Stimulated activated effector memory CD8-positive, alpha-beta T cell treated with anti-CD3 and anti-CD28 coated beads, Interleukin-12 subunit alpha, Interleukin-12 subunit beta, amount 100 ng/mL, for 72 hours (primary cell): Measurements from ENCODE around the gene TEX264.

Source experiments
- ATAC-seq: fragments of 150-1000 bp; cut with Tn5 transposase; 2 replicates; pipeline ENCODE4 v1.10.0; 2021
- DNase-seq, 2 donors: peaks; one replicate each; pipeline ENCODE4 v3.0.0; 2021 to 2022; ENCODE audit warnings: low spot score in 2 of 2
- H3K27ac Mint-ChIP-seq: one replicate; pipeline ENCODE4 v1.8.0; 2022; ENCODE audit warnings: mild to moderate bottlenecking, mixed read lengths
- H3K36me3 Mint-ChIP-seq: one replicate; pipeline ENCODE4 v1.8.0; 2022; ENCODE audit warnings: mild to moderate bottlenecking, mixed read lengths
- H3K4me1 Mint-ChIP-seq: one replicate; pipeline ENCODE4 v1.8.0; 2022; ENCODE audit warnings: mixed read lengths
- H3K4me3 Mint-ChIP-seq: one replicate; pipeline ENCODE4 v1.8.0; 2022; ENCODE audit warnings: mild to moderate bottlenecking, mixed read lengths
- H3K9me3 Mint-ChIP-seq: one replicate; pipeline ENCODE4 v1.8.0; 2022; ENCODE audit warnings: mixed read lengths

TEX264 gene

DNA sequence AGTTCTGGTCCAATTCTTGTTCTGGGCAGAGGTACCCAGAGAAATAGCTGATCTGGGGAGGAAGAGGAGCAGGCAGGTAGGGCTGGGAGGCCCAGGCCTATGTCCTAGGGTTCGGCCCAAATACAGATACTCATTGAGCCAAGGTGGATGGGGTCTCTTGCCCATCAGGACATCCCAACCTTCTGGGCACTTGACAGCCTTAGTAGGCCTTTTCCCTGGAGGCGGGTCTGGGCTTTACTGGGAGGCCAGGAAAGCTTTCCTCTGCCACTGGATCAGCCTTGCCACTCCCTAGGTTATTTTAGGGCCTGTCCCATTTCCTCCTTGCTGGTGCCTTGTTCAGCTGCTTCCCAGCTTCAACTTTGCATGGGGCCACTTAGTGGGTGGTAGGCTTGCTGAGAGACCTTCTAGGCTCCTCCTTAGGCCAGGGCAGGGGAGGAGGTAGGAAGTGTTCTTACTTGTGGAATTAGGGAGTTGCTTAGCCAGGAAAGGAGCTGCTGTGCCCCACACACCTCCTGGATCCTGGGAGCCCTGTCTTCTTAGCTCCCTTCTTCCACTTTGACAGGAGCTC is 9.7 kb downstream of the TEX264 start:
- peaks cover 90% of the 10 kb centered on the region for H3K4me1 Mint-ChIP-seq
- peaks cover 32% of the 10 kb centered on the region for H3K36me3 Mint-ChIP-seq
- ATAC-seq (no peak), DNase-seq (no peak)
- H3K27ac Mint-ChIP-seq: peak overlapping the region; percentile 93
- H3K9me3 Mint-ChIP-seq: no peaks in the 10 kb centered on the region
- peak overlapping the region; percentile 63 for H3K4me3 Mint-ChIP-seq

DNA sequence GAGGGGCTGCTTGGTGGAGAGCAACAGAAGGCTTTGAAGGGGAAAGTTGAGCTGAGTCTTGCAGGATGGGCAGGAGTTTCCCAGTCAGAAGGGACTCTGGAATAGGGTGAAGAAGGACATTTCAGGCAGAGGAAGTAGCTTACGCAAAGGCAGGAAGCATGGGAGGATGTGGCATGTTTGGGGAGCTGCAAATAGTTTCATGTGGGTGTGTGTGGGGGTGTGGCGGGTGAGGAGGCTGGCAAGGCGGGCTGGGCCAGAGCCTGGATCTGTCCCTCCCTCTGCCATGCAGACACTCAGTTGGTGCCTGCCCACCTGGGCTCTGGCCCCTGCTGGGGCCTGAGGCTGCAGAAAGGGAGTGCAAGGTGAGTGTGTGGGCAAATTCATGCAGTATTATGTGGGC is 10.4 kb downstream of the TEX264 start:
- Mint-ChIP-seq H3K36me3 (peaks cover 32% of the 10 kb centered on the region), H3K9me3 (no peaks in the 10 kb centered on the region), H3K27ac (peak overlapping the region; percentile 93), H3K4me3 (peak overlapping the region; percentile 63), H3K4me1 (peaks cover 90% of the 10 kb centered on the region)
- no peak for DNase-seq
- ATAC-seq: peak; percentile 47

DNA sequence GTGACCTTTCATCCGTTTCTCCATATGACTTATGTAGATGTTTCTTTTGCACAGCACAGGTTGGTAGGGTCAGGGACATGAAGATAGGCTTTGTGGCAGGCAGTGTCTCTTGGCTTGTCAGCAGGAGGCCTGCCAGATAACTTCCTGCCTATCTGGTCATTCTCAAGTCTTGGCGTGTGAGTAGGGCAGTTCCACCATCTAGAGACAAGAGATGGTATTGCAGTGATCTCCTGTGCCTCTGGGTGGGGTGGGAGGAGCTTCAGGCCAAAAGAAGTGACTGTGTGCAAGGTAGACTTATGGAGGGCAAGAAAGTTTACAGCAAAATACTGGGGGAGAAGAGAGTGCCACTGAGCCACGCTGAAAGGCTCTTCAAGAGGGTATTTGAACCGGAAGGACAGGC is 11.0 kb downstream of the TEX264 start:
- H3K4me3 Mint-ChIP-seq: peak overlapping the region; percentile 63
- peak; percentile 84 for ATAC-seq

DNA sequence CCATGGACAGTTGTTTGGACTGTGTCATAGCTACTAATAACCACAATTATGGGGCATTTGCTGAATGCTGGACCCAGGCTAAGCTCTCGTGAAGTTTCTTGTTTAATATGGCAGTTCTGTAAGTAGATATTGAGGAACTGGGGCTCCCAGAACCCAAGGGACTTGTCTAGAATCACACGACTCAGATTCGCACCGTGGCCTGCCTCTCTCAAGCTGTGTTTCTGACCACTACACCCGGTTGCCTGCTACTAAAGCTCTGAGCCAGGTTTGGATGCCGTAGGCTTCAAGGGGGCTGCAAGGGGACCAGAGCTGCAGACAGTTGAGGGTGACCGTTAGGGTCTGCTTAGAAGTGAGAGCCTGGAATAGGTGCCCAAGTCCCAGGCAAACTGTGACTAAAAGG is 11.5 kb downstream of the TEX264 start:
- H3K27ac Mint-ChIP-seq: peak overlapping the region; percentile 93
- ATAC-seq (no peak), DNase-seq (no peak)
- H3K4me3 Mint-ChIP-seq: peak overlapping the region; percentile 63
- peaks cover 97% of the 10 kb centered on the region for H3K4me1 Mint-ChIP-seq
- no peaks in the 10 kb centered on the region for H3K9me3 Mint-ChIP-seq
- peaks cover 42% of the 10 kb centered on the region for H3K36me3 Mint-ChIP-seq

More for the DNA sequence above, 11.0 kb downstream of the TEX264 start:
- peak; percentile 58 to 84 for DNase-seq
- Mint-ChIP-seq H3K27ac (peak overlapping the region; percentile 93), H3K4me1 (peaks cover 96% of the 10 kb centered on the region), H3K36me3 (peaks cover 38% of the 10 kb centered on the region), H3K9me3 (no peaks in the 10 kb centered on the region)

DNA sequence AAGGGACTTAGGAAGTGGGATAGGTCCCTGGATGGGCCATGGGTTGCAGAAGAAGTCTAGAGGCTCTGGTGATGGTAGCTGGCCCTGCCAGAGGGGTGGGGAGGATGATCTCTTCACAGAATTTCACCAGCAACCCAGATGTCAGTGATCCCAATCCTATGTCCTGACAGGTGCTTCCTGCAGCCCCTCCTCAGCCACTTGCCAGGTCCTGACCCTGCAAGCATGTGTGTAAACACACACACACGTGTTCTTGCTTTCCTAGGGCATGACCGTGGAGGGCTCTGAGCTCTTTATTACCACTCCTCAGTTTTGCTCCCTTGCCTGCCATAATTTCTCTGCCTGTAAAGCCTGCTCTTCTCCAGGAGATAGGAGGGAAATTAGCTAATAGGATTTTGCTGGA is 12.5 kb downstream of the TEX264 start:
- ATAC-seq (no peak), DNase-seq (no peak)
- H3K36me3 Mint-ChIP-seq: peaks cover 45% of the 10 kb centered on the region
- peak overlapping the region; percentile 93 for H3K27ac Mint-ChIP-seq
- peaks cover 97% of the 10 kb centered on the region for H3K4me1 Mint-ChIP-seq
- H3K4me3 Mint-ChIP-seq: no peak overlapping the region
- no peaks in the 10 kb centered on the region for H3K9me3 Mint-ChIP-seq

DNA sequence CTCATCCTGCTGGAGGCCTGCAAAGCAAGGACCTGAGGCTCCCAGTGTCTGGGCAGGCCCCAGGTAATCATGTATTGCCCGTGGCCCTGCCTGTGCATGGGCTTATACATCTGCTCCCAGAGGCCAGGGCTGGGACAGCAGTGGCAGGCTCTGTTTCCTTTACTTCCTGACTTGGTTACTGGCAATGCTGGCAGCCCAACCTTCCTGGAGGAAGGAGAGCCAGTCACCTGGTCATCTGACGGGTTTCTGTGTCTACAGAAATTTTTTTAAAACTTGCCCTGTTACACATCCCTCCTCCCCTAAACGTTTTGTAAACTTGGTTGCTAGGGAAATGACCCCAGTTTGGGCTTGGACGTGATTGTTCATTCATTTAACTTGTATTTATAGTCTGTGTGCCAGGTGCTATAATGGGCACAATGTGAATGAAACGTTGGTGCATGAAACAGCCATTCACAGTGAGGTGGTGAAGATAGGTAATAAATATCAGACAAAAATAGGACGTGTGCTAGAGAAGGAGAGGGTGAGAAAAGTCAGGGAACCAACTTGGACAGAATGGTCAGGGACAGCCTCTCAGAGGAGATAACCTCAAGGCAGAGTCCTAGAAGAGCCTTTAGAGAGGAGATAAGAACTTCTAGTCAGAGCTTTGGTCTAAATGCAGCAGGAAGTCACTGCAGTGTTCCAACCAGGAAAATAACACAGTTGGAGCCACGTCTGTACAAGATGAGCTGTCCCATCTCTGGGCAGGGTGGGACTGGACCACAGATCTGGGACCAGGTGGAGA is 14.1 kb downstream of the TEX264 start:
- Mint-ChIP-seq H3K27ac (peak overlapping the region; percentile 91), H3K4me1 (peaks cover 90% of the 10 kb centered on the region), H3K4me3 (peak overlapping the region; percentile 68), H3K9me3 (no peaks in the 10 kb centered on the region), H3K36me3 (peaks cover 61% of the 10 kb centered on the region)
- ATAC-seq (no peak), DNase-seq (no peak)

DNA sequence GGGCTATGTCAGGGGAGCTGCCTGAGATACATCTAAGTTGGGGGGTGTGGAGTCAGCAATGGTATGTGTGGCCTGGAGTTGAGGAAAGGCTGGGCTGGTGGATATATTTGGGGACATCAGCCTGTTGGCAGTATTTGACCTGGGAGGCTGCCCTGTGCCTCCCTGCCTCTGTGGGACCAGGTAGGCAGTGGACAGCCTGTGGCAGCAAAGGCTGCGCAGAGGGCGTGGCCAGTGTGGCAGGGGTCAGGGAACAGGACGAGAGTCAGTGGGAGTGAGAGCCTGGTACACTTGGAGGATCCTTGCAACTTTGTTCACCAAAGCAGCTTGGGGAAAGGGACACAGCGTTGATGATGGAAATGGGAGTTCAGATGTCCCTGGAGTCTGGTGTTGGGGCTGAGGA is 15.0 kb downstream of the TEX264 start:
- H3K4me1 Mint-ChIP-seq: peaks cover 81% of the 10 kb centered on the region
- DNase-seq (no peak), ATAC-seq (no peak)
- H3K36me3 Mint-ChIP-seq: peaks cover 69% of the 10 kb centered on the region
- peak overlapping the region; percentile 91 for H3K27ac Mint-ChIP-seq
- H3K9me3 Mint-ChIP-seq: no peaks in the 10 kb centered on the region
- peak overlapping the region; percentile 68 for H3K4me3 Mint-ChIP-seq

DNA sequence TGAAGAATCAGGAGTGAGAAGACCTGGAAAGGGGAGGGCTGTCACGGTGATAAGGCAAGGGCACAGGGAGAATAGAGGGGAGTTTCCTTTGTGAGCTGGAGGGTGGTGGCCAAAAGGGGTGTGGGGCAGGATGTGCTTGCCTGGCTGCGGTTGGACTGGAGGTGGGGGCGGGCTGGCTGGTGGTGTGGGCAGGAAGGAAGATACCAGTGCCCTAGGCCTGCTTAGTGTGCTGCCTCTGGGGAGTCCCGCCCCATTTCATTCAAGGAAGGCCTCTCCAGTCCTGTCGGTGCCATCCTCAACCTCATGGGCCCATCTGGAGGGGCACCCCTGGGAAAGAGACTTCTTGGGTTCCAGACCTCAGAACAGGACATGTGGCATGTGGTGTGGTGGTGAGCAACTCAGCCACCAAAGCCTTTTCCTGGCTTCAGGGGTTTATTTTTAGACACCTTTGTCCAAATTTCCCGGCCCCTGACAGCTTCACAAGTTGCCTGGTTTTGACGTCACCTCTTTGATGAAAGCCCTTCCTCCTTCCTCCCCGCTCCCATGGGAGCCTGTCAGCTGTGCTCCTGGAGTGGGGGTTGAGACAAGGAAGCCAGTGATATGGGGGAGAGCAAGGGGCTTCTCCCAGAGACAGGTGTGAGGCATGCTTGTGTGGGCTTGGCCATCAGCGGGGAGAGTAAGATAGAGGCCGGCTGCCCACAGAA is 15.6 kb downstream of the TEX264 start:
- DNase-seq (peak; percentile 58 to 87), ATAC-seq (peak; percentile 90)
- H3K4me1 Mint-ChIP-seq: peaks cover 75% of the 10 kb centered on the region
- peaks cover 70% of the 10 kb centered on the region for H3K36me3 Mint-ChIP-seq
- peak overlapping the region; percentile 68 for H3K4me3 Mint-ChIP-seq
- peak overlapping the region; percentile 91 for H3K27ac Mint-ChIP-seq
- no peaks in the 10 kb centered on the region for H3K9me3 Mint-ChIP-seq

DNA sequence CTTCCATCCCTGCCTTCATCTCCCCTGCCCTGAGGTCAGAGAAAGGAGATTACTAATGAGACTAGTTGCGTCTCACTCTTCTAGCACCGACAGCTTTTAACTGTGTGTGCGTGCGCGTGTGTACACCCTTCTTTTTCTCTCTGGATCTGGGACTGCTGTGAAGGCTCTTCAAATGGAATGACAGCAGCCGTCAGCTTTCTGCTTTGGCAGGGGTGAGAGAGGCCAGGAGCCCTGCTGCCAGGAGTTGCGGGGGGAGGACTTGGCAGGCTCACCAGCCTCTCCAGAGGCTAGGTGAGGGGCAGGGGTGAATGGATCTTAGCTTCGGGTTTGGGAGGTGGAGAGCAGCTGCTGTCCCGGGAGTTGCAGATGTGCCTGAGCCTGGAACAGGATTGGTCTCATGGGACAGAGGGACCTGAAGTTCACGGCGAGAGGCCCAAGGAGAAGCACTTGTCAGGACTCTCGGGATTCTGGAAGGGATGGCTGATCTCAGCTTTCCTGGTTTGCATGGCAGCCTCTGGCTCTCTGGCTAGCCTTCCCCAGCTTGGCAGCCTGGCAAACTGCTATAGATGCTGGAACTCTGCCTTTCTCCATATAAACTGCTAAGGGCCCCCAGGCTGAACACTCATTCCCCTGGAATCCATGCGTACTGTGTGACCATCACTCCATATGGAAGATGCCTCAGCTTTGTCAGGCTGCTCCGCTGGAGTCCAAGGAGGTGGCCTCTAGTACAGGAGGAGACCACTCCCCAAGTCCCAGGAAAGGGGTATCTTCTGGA is 16.6 kb downstream of the TEX264 start:
- Mint-ChIP-seq H3K4me1 (peaks cover 74% of the 10 kb centered on the region), H3K9me3 (no peaks in the 10 kb centered on the region), H3K27ac (peak overlapping the region; percentile 91), H3K4me3 (peak overlapping the region; percentile 68), H3K36me3 (peaks cover 70% of the 10 kb centered on the region)
- ATAC-seq (no peak), DNase-seq (no peak)

DNA sequence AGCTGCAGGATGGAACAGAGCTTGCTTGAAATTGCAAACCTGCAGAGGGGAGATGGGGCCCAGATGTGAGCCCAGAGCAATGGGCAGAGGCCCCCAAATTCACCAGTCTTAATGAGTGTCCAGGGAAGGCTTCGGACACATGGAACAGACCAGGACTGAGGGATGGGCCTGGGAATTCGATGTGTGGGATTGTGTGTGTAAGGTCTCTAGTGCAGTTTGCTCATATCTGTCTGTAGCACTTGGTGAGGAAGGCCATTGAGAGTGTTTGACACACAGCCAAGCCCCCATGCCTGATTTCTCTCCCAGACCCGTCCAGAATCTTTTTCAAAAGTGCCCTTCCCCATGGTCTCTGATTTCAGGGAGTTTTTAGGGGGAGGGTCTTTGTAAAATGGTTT is 17.2 kb downstream of the TEX264 start:
- Mint-ChIP-seq H3K36me3 (peaks cover 74% of the 10 kb centered on the region), H3K9me3 (no peaks in the 10 kb centered on the region), H3K4me3 (no peak overlapping the region), H3K4me1 (peaks cover 69% of the 10 kb centered on the region), H3K27ac (peak overlapping the region; percentile 55)
- ATAC-seq: no peak
- DNase-seq: no peak

DNA sequence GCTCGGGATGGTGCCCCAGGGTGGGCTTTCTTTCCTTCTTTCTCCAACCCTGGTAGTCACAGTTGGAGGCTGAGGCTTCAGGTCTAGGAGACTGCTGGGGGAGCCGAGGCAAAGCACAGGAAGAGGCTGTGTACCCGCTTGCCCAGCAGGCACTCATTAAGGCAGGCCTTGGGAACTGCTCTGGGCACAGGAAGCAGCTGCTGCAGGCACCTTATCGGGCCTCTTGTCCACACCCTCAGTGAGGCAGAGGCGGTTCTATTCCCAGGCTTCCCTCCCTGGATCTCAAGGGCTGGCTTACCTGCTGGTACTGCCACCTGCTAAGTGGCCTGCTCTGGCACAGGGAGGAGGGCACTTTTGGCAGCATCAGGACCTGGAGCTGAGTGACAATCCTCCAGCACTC is 20.0 kb downstream of the TEX264 start:
- Mint-ChIP-seq H3K4me3 (no peak overlapping the region), H3K27ac (peak overlapping the region; percentile 55), H3K9me3 (no peaks in the 10 kb centered on the region), H3K4me1 (peaks cover 54% of the 10 kb centered on the region), H3K36me3 (peaks cover 73% of the 10 kb centered on the region)
- ATAC-seq: no peak
- no peak for DNase-seq

DNA sequence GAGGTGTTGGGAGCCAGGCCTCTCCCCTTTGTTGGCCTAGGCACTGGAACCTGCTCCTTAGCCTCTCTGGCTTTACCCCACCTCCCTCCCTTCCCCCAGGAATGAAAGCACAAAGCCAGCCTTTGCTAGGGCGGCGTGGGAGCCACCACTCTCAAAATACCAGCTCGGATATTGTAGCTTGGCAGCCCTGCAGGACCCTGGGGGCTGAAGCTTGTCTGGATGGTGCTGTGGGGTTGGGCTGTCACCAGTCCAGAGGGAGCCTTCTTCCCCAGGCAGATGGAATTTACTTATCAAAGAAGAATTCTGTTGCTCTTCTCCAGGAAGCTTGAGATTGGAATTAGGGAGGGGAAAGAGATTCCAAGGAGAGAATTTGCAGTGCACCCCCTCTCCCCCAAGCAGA is 20.9 kb downstream of the TEX264 start:
- Mint-ChIP-seq H3K4me3 (no peak overlapping the region), H3K27ac (peak overlapping the region; percentile 90), H3K9me3 (no peaks in the 10 kb centered on the region), H3K4me1 (peaks cover 44% of the 10 kb centered on the region), H3K36me3 (peaks cover 68% of the 10 kb centered on the region)
- DNase-seq: no peak
- no peak for ATAC-seq

DNA sequence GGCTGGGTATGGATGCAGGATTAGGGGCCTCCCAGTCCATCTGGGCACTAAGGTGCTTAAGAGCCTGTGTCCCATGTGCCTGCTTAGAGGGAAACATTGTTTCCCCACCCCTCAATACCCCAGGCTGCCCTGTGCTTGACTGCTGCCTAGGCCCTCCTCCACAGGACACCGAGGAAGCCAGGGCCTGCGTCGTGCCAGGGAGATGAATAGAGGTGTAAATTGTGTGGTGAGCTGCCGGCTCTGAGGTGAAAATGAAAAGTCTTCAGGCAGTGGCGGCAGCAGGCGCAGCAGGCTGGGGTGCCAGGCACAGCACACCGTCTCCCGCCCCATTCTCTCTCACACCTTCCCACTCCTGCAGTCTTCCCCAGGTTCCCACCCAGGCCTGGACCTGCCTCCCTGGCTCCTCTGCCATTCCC is 21.9 kb downstream of the TEX264 start:
- no peak overlapping the region for H3K4me3 Mint-ChIP-seq
- peak overlapping the region; percentile 90 for H3K27ac Mint-ChIP-seq
- ATAC-seq (peak; percentile 35), DNase-seq (no peak)
- peaks cover 34% of the 10 kb centered on the region for H3K4me1 Mint-ChIP-seq
- no peaks in the 10 kb centered on the region for H3K9me3 Mint-ChIP-seq
- peaks cover 70% of the 10 kb centered on the region for H3K36me3 Mint-ChIP-seq

DNA sequence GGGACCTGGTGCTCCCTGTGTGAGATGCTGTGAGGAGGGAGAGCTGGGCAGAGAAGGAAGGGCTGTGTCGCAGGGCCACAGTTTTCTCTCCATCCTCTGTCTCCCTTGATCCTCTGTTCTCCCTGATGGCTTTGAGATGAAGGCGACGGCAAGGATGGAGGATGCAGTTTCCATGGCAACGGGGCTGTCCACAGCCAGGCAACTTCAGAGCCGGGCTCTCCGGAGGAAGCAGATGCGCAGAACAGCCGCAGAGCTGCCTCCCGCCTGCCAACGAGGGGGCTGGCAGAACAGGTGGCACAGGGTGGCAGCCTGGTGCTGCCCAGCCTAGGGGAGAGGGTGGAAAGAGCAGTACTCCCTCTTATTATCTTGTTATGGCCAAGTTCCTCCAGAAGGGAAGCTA is 25.9 kb downstream of the TEX264 start:
- ATAC-seq (no peak), DNase-seq (no peak)
- Mint-ChIP-seq H3K4me1 (peaks cover 29% of the 10 kb centered on the region), H3K9me3 (no peaks in the 10 kb centered on the region), H3K27ac (peak overlapping the region; percentile 61), H3K4me3 (no peak overlapping the region), H3K36me3 (peaks cover 49% of the 10 kb centered on the region)

DNA sequence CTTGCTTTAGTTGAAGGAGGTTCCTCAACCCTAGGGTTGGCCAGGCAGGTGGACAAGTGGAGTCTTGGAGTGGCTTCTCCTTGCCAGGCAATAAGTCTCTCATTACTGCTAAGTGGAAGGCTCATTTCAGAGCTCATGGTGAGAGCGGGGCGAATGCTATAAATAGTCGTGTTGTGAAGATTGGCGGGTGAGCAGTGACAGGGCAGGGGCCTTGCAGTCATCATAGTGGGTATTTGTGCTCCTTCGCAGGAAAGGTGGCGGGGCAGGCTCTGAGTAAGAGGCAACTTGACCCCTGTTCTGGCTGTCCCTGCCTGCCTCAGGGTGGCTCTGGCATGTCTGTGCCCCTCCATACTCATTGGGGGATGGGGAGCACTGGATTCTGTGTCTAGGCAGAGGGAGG is 27.2 kb downstream of the TEX264 start:
- Mint-ChIP-seq H3K9me3 (no peaks in the 10 kb centered on the region), H3K4me1 (peaks cover 21% of the 10 kb centered on the region), H3K36me3 (peaks cover 48% of the 10 kb centered on the region), H3K27ac (peak overlapping the region; percentile 56), H3K4me3 (no peak overlapping the region)
- DNase-seq (no peak), ATAC-seq (no peak)
